Stimulated activated CD8-positive, alpha-beta memory T cell treated with anti-CD3 and anti-CD28 coated beads, Interleukin-12 subunit alpha, Interleukin-12 subunit beta, amount 100 ng/mL, for 1 hour (primary cell): ENCODE results near the gene SGSM2.
"Not testable (repeated sequence)": the region's sequence is repeated elsewhere in the genome, so short reads cannot be mapped to it uniquely, and the experiment has no call there.

Source experiments
- DNase-seq: peaks from one replicate; pipeline ENCODE4 v3.0.0-alpha.2; 2020; ENCODE audit warnings: low read depth

SGSM2 gene, protein sequence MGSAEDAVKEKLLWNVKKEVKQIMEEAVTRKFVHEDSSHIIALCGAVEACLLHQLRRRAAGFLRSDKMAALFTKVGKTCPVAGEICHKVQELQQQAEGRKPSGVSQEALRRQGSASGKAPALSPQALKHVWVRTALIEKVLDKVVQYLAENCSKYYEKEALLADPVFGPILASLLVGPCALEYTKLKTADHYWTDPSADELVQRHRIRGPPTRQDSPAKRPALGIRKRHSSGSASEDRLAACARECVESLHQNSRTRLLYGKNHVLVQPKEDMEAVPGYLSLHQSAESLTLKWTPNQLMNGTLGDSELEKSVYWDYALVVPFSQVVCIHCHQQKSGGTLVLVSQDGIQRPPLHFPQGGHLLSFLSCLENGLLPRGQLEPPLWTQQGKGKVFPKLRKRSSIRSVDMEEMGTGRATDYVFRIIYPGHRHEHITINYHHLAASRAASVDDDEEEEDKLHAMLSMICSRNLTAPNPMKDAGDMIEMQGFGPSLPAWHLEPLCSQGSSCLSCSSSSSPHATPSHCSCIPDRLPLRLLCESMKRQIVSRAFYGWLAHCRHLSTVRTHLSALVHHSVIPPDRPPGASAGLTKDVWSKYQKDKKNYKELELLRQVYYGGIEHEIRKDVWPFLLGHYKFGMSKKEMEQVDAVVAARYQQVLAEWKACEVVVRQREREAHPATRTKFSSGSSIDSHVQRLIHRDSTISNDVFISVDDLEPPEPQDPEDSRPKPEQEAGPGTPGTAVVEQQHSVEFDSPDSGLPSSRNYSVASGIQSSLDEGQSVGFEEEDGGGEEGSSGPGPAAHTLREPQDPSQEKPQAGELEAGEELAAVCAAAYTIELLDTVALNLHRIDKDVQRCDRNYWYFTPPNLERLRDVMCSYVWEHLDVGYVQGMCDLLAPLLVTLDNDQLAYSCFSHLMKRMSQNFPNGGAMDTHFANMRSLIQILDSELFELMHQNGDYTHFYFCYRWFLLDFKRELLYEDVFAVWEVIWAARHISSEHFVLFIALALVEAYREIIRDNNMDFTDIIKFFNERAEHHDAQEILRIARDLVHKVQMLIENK

DNA sequence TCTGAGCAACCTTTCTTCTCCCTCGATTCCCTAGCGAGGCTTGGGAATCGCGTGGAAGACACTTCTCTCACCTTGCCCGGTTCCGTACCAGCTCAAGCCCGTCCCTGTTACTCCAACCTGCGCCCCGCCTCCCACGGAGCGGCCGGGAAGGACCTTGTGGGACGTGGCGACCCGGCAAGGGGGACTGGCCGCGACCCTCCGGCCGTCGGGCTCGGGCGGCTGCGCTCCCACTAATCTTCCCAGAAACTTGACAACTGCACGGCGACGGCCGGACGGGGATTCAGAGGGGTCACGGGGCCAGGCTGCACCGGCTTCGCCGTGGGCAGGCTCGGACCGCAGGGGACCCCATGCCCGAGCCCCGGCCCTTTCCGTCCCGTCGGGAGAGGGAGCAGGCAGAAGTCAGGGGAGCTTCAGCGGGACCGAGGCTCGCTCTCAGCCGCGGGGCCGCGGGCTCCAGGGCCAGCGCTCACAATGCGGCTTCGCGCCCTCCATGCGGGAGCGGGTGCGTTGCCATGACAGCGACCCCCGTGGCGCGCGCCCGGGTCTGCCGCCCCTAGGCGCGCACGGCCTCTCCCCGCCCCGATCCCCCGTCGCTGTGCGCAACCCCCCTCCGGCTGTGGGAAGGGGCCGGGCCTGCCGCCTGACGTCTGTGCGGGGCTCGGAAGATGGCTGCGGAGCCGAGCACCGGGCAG lies at the start of gene SGSM2:
TSS of gene SGSM2 (plus strand) at position 650 of the 692 bp plus-strand sequence. CDS start 188 bp downstream, outside the sequence.
- DNase-seq = peak; percentile 45

DNA sequence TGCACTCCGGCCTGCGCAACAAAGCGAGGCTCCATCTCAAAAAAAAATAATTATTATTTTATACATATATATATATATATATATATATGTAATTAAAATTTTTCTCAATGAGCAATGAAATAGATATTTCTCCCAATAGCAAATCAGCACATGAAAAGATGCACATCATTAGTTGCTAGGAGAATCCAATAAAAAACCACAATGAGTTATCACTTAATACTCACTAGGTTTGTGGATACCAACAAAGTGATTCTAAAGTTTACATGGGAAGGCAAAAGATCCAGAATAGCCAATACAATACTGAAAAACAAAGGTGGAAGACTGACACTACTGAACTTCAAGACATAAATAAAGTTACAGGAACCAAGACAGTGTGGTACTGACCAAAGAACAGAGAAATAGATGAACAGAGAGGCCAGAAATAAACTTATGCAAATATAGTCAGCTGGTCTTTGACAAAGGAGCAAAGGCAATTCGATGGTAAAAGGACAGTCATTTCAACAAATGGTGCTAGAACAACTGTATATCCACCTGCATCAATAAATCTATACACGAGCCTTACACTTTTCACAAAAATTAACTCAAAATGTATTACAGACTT lies 47.3 kb upstream of the SGSM2 start:
- no peak for DNase-seq

DNA sequence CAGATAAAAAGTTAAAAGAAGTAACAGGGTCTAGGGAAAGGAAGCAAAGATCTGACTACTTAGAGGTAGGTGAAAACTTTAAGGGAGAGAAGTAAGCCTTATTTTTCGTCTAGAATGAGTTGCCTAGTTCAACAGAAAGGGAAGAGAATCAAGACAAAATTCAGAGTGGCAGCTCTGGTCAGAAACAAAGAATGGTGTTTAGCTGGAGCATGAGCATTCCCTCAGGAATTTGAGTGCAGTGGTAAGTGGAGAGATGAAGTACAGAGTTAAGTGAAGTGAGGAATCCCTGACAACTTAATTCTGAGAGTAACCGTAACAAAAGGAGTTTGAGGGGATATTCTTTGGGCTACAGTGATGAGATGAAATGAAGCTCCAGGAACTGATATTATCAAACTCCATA lies 45.2 kb upstream of the SGSM2 start:
- DNase-seq = no peak

DNA sequence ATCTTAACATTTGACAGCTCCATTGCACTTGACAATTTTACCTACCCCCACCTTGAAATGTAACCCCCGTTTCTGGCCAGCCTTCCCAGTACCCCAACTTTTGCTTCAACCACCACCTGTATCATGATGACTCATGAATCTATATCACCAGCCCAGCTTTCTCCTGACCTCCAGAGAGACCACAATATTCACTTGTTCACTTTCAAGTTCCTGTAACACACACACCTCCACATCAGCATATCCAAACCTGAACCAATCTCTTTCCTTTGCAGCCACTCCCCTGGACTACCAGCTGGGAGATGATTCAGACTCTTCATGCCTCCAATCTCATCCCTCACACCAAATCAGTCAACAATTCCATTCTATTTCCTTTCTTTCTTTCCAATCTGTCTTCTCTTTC lies 41.7 kb upstream of the SGSM2 start:
- DNase-seq = no peak

DNA sequence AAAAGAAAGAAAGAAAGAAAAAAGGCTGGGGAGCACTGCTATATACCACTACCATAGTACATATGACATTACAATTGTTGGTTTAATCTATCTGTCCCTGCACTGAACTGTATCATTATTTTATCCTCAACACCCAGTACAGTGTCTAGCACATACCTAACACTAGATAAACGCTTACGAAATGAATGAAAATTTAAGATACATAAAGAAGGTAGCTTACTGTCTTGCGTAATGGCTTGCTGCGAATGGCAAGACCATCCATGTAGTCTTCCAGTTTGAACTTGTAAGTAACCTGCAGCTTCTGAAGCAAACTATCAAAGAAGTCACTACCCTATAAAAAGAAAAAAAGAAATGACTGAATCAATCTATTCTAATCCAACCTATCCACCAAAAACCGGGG lies 40.3 kb upstream of the SGSM2 start:
- no peak for DNase-seq

DNA sequence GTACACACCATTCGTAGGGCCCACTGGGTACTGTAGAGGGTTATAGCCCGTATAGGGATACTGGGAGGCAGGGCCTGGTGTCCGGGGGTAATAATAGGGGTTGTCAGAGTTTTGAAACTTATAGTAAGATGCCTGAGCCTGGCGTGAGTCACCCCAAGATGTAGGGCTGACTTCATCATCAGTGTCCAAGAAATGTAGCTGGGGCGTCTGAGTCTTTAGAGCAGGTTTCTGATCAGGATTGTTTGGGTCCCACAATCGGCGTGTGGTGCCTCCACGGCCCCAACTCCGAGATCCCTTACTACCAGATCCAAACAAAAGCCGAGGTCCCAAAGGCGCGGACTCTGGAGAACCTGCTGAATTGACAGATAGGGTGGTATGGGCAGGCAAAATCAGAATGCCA lies 38.2 kb upstream of the SGSM2 start:
- no peak for DNase-seq

DNA sequence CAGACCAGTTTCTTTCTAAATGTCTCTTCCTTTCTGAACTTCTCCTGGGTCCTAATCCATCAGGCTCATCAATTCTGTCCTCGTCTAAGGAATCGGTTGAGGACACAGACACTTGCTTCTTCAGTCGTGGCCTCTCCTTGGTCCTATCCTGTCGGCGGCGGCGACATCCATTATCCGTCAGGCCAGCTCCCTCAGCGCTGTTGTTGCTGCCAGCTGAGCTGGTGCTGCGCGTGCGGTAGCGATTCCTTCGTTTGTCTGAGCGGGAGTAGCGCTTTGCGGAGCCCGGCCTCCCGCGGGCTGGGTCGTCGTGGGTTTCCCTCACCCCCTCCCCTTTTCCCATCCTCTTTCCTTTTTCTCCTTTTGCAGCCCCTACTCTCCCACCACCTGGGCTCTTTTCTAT lies 37.5 kb upstream of the SGSM2 start:
- DNase-seq = no peak

DNA sequence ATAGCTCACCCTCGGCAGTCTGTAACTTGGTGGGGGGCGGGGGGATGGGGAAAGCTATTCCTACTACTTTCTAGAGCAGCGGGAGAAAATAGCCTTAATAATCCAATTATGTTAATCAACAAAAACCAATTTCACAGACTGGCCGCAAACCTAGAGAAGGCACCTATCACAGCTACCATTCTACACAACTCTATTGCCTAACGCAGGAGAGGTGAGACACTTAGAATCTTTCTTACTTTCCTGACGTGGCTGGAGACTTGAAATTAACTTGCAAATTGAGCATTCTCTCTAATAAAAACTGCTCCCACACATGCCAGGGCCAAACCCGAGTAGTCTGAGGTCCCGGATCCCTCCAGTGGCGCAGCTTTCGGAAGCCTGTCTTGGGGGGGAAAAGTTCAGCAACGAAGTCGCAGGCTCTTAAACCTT lies 34.5 kb upstream of the SGSM2 start:
- DNase-seq = peak; percentile 5

DNA sequence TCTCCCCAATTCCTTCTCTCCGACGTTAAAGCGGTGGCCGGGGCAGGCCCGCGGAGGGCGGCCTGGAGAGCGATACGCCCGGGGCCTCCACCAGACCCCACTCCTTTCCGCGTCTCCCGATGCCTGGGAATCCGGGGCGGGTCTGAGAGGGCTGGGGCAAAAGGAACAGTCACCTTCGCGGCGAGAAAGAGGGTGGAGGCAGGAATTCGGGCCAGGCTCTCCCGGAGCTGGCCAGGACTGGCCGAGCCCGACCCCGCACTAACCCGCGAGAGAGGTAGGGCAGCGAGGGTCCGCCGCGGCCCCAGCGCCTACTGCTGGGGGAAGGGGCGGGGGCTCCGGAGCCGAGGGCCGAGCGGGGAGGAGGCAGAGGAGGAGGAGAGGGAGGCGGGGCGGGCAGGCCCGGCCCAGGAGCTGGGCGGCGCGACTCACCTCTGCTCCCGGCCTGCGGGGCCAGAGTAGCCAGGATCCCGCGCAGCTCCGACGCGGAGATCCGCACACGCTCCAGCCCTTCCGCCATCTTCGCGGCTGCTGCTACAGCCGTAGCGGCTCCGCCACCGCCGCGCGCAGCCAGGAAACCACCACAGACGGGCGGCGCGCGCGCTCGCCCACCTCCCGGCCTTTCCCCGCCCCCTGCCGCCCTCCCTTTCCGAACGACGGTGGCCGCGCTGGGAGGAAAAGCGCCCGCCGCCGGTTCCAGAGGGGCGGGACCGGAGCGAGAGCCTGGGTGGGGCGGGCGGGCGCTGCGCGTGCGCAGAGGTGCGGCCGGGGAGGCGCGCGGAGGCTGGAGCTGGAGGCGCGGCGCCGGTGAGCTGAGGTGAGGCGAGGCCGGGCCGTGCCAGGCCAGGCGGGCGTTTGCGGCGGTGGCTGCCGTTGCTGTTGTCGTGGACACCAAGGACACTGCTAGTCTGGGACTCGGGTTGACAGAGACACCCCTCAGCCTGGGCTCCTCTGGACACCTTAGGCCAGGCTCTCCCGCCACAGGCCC lies 33.8 kb upstream of the SGSM2 start, which contains the start of the genes SMG6 and SRR:
TSS of gene SMG6 (minus strand) at position 582 of the 985 bp plus-strand sequence. CDS start at position 517, 65 bp downstream.
TSS of gene SRR (plus strand) at position 747 of the 985 bp plus-strand sequence. CDS start 11,611 bp downstream, outside the sequence.
- DNase-seq = peak; percentile 90

DNA sequence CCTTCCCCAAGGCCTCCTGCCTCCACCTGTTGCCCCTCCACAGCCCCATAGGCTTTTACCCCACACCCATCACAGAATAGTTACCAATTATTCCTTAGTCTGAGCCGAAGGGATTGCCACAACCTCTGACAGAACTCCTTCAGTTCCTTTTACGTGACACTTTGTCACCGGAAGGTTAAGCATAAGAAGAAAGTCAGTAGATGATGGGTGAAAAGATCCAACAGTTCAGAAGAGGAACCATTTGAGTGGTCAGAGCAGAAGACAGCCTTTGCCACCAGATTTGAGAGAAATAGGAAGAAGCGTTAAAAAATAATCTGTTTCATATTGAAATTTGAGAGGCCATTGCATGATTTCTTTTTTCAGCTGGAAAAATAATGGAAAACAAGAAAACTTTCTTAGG lies 32.4 kb upstream of the SGSM2 start:
- no peak for DNase-seq

DNA sequence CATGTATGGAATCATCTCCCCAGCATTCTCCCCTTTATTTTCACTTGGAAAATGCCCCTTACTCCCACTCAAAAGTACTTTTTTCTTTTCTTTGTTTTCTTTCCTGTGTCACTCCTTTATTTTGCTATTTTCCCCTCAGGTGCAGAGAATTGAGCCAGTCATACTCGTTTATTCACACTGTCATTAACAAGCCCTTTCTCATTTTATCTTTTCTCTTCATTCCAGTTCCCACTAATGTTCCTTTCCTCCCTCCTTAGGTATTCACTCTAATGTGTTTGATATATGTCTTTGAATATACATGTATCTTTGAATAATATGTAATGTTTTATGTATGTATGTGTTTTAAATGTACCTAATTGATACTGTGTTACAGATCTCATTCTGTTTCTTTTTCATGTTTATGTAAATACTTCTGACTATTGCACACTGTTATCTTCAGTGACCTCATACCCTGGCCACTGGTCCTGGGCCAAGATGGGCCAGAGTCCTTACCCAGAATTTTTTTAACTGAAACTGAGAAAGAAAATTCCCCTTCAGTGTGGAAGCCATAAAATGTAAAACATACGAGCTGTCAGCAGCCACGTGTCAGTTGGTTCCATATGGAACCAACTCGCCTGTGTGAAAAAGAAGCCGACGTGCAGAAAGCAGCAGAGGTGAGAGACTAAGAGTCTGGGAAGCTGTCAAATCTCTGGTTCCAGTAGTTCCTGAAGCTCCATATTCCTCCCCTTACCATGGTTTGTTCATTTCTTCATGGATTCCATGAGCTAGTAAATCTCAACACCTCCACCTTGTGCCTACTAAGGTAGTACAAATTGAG lies 27.8 kb upstream of the SGSM2 start:
- no peak for DNase-seq

DNA sequence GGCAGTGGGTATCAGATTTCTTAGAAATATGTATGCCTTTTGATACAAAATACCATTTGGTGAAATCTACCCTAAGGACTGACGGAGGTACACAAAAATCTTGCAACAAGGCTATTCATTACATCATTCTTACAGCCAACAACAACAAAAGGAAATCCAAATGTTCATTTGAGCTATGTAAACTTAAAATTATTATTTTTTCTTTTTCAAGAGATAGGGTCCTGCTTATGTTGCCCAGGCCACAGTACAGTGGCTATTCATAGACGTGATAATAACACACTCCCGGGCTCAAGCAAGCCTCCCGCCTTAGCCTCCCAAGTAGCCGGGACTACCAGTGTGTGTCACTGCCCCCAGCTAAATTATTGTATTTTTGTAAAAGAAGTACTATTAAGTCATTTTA lies 24.6 kb upstream of the SGSM2 start:
- DNase-seq = no peak

DNA sequence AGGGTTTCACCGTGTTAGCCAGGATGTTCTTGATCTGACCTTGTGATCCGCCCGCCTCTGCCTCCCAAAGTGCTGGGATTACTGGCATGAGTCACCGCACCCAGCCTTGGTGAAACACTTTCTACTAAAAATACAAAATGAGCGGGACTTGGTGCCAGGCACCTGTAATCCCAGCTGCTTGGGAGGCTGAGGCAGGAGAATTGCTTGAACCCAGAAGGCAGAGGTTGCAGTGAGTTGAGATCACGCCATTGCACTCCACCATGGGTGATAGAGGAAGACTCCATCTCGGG lies 20.4 kb upstream of the SGSM2 start:
- not testable (repeated sequence) for DNase-seq

DNA sequence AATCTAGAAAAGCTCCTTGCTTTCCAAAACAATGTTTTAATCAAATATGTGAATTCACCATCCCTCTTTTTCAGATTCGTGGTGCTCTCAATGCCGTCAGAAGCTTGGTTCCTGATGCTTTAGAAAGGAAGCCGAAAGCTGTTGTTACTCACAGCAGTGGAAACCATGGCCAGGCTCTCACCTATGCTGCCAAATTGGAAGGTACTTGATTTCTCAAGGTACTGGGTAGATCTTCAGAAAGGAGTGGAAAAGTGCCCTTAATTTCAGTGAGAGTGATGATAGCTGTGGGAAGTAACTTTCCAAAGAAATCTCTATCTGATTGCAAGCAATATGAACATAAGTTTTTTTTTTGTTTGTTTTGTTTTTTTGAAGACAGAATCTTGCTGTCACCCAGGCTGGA lies 19.5 kb upstream of the SGSM2 start:
- no peak for DNase-seq

DNA sequence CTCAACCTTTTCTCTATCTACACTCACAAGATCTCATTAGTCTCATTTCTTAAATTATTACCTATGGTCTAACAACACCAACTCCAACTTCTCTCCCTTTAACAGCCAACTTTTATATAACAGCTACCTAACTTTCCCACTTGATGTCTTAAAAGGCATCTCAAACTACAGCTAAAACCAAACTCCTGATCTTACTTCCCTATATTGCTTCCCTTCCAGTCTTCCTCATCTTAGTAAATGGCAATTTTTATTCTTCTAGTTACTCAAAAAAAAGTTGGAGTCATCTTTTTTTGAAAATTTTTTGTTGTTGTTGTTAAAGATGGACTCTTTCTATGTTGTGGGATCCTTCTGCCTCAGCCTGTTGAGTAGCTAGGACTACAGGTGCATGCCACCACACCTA lies 18.2 kb upstream of the SGSM2 start:
- no peak for DNase-seq

DNA sequence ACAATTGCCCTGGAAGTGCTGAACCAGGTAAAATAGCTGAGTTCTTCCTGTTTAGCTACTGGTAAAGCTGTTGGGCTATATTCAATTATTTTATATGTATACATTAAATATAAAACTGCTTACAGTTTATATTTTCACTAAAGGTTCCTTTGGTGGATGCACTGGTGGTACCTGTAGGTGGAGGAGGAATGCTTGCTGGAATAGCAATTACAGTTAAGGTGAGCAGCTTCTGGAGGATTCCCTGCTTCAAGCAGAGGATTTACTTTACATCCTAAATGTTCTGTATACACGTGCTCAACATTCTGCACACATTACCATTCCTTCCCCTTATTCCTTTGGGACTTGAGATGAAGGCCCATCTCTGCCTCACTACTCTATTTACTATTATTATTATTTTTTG lies 15.9 kb upstream of the SGSM2 start:
- DNase-seq = no peak

DNA sequence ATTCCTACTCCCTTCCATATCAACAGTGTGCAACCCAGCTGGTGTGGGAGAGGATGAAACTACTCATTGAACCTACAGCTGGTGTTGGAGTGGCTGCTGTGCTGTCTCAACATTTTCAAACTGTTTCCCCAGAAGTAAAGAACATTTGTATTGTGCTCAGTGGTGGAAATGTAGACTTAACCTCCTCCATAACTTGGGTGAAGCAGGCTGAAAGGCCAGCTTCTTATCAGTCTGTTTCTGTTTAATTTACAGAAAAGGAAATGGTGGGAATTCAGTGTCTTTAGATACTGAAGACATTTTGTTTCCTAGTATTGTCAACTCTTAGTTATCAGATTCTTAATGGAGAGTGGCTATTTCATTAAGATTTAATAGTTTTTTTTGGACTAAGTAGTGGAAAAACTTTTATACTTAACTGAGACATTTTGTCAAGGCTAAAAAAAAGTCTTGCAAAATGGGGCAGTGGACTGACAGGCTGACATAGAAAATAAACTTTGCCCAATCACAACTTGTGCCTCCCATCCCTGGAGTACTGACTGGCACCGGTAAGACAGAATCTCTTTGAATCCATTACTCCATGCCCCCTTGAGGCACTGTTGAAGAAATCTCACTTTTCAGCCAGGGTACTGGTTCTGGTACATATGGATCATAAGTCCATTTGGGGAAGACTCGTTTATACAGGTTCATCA lies 13.5 kb upstream of the SGSM2 start:
- no peak for DNase-seq

DNA sequence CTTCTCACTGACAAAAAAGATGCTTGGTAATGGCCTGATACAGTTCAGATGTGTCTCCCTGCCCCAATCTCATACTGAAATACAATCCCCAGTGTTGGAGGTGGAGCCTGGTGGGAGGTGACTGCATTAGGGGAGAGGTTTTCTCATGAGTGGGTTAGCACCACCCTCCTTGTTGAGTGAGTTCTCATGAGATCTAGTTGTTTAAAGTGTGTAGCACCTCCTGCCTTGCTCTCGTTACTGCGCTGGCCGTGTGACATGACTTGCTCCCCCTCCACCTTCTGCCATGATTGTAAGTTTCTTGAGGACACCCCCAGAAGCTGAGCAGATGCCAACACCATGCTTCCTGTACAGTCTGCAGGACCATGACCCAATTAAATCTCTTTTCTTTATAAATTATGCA lies 6.0 kb upstream of the SGSM2 start:
- no peak for DNase-seq

DNA sequence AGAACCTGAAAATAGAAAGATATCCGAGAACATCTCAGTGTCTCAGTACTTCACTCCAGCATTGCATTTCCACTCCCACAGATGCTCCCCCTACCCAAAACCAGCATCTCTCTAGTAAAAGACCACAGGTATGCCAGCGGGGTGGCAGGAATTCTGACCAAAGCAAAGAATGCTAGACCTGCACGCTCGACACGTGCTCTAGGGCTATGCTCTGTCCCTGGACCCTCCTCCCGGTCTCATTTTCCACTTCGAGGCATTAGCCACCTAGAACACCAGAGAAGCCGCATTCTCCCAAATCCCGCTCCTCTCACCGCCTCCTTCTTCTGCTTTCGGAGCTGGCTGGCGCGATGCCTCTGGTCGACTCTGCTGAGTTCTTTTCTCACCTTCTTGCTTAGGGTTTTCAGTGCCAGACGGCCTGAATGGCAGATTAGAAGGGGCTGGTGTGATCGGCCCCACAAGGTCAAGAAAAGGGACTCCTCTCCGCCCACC lies 1.5 kb upstream of the SGSM2 start:
- no peak for DNase-seq
